Epithelial cell of proximal tubule (primary cell): ENCODE results near the gene ATP2C2. TPM values are rescaled to one million over a fixed set of nuclear protein-coding genes. Genes with fewer than 3 reads are reported as not detected.

Experiments used
- DNase-seq: peaks from one replicate; pipeline ENCODE4 v3.0.0-alpha.2; 2011; ENCODE audit warnings: low read depth
- H3K4me3 ChIP-seq: 2 replicates; pipeline ENCODE4 v1.5.1; 2011; ENCODE audit warnings: low read depth, mild to moderate bottlenecking, low read length
- total RNA-seq: library from RNA; depleted of rRNA; stranded (reverse); fragments of >200 nt; gene quantifications from 2 replicates; pipeline ENCODE4 v1.2.3, GENCODE V29; 2015
- TF ChIP-seq, protein P1 (sequence below): conservative IDR thresholded peaks from 2 replicates; pipeline ENCODE4 v1.5.1; 2012; ENCODE audit warnings: low read depth, mild to moderate bottlenecking, low read length

The ATP2C2 gene
- total RNA-seq, 1 donor from 2014 or later, result 6.3 TPM

DNA sequence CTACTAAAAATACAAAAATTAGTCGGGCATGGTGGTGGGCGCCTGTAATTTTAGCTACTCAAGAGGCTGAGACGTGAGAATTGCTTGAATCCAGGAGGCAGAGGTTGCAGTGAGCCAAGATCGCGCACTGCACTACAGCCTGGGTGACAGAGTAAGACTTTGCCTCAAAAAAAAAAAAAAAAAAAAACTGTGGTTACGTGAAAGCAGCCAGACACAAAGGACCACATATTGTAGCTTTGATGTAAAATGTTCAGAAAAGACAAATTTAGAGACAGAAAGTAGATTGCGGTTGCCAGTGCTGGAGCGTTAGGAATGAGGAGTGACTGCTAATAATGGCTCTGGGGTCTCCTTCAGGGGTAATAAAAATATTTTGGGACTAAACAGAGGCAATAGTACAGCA, 140.2 kb downstream of the ATP2C2 start:
- no peak overlapping the region for H3K4me3 ChIP-seq
- TF ChIP-seq, protein P1, sequence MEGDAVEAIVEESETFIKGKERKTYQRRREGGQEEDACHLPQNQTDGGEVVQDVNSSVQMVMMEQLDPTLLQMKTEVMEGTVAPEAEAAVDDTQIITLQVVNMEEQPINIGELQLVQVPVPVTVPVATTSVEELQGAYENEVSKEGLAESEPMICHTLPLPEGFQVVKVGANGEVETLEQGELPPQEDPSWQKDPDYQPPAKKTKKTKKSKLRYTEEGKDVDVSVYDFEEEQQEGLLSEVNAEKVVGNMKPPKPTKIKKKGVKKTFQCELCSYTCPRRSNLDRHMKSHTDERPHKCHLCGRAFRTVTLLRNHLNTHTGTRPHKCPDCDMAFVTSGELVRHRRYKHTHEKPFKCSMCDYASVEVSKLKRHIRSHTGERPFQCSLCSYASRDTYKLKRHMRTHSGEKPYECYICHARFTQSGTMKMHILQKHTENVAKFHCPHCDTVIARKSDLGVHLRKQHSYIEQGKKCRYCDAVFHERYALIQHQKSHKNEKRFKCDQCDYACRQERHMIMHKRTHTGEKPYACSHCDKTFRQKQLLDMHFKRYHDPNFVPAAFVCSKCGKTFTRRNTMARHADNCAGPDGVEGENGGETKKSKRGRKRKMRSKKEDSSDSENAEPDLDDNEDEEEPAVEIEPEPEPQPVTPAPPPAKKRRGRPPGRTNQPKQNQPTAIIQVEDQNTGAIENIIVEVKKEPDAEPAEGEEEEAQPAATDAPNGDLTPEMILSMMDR, result no peak
- DNase-seq, result no peak

GRCh38 chr16:84509032-84509950, 141.0 kb downstream of the ATP2C2 start:
- no peak for DNase-seq
- TF ChIP-seq, protein P1, result no peak
- no peak overlapping the region for H3K4me3 ChIP-seq

DNA sequence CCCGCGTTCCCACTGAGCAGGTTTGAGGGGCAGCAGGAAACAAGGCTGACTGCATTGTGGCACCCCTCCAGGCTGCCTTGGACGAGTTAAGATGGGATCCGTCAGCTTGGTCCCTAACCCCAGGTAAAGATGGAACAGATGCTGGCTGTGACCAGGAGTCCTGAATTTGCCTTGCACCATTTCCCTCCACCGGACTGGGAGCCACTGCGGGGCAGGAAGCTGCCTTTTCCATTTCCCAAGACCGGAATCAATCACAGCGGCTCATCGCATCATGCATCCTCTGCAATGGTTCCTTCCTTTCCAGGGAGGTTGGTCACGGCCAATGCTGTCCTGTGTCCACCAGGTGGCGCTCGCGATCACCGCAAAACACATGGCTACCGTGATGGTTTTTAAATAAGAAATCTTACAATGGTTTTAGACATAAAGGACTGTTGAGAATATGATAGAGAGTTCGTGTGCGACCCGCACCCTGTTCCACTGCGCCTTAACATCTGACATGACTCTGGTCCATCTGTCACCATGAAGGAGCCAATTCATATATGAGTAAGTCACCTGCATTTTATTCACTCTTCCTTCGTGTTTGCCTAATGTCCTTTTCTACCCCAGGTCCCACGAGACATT, 143.0 kb downstream of the ATP2C2 start:
- TF ChIP-seq, protein P1, result peak; percentile 91
- DNase-seq, result no peak
- no peak overlapping the region for H3K4me3 ChIP-seq

DNA sequence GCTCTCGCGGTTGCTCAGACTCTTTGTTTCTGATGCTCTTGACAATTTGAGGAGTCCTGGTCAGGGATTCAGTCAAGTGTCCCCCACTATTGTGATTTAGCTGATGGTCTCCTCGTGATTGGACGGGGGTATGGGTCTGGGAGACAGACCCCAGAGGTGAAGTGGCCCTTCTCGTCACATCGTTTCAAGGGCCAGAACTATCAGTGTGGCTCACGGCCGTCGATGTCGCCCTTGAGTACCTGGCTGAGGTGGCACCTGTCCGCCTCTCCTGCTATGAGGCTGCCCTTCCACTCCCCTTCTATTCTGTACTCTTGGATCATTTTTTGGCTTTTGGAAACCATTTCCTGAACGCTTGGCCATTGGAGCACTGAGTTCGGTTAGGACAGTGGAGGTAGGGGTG, 143.5 kb downstream of the ATP2C2 start:
- no peak for DNase-seq
- no peak overlapping the region for H3K4me3 ChIP-seq
- TF ChIP-seq, protein P1, result no peak

- no peak for DNase-seq
- TF ChIP-seq, protein P1, result no peak
- no peak overlapping the region for H3K4me3 ChIP-seq
Measured at GRCh38 chr16:84513123-84513522, 144.8 kb downstream of the ATP2C2 start.

DNA sequence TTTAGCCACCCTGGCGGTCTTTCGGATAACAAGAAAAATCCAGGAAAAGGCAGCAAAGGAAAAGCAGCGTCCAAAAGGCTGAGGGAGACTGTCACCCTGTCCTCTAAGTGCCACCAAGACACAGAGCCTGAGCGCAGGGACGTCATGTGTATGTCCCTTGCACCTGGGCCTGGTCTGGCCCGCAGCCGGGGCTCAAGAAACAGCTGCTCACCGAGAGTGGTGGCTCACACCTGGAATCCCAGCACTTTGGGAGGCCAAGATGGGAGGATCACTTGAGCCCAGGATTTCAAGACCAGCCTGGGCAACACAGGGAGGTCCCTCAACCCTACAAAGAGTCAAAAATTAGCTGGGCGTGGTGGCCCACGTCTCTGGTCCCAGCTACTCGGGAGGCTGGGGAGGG, 145.3 kb downstream of the ATP2C2 start:
- DNase-seq, result no peak
- TF ChIP-seq, protein P1, result no peak
- H3K4me3 ChIP-seq, result no peak overlapping the region

Other genes starting within 250 kb of the ATP2C2 start
- 17.0 and 23.3 TPM in 2 replicates for gene HSDL1, start 223.4 kb upstream of the ATP2C2 start, total RNA-seq
- not detected in 2 replicates for gene DNAAF1, start 223.2 kb upstream of the ATP2C2 start, total RNA-seq
- gene TAF1C, start 181.5 kb upstream of the ATP2C2 start, total RNA-seq, result 30.4 and 31.9 TPM in 2 replicates
- gene ADAD2, start 177.4 kb upstream of the ATP2C2 start, total RNA-seq, result not detected in 2 replicates
- gene KCNG4, start 128.5 kb upstream of the ATP2C2 start, total RNA-seq, result not detected in 2 replicates
- not detected in 2 replicates for gene WFDC1, start 73.7 kb upstream of the ATP2C2 start, total RNA-seq
- 22.4 and 23.1 TPM in 2 replicates for gene MEAK7, start 136.1 kb downstream of the ATP2C2 start, total RNA-seq
- gene COTL1, start 249.5 kb downstream of the ATP2C2 start, total RNA-seq, result 318 and 473 TPM in 2 replicates